Activated CD8-positive, alpha-beta T cell treated with anti-CD3 and anti-CD28 coated beads for 36 hours (primary cell): ENCODE results near the gene RELN. TPM values are rescaled to one million over a fixed set of nuclear protein-coding genes. Genes with fewer than 3 reads are reported as not detected.
A peak's percentile ranks its signal among the peaks of the same experiment; 100 is the strongest.

Source experiments
- ATAC-seq: fragments of 200-7000 bp; cut with Tn5 transposase; one replicate; pipeline ENCODE4 v1.10.0; 2021; ENCODE audit warnings: mild to moderate bottlenecking, moderate library complexity
- CTCF ChIA-PET: fragments of 350-600 bp; sonication (Branson Sonifier 250); formaldehyde crosslinking; loops from one replicate; lab custom pipeline; 2021; ENCODE audit warnings: antibody characterized with exemption; lab: Charles Lee
- POLR2A ChIA-PET: fragments of 350-600 bp; sonication (Branson Sonifier 250); formaldehyde crosslinking; loops from one replicate; lab custom pipeline; 2021; ENCODE audit warnings: antibody characterized with exemption; lab: Charles Lee
- DNase-seq: peaks from one replicate; pipeline ENCODE4 v3.0.0-alpha.2; 2020
- H3K27ac Mint-ChIP-seq: one replicate; pipeline ENCODE4 v1.8.0; 2021; ENCODE audit warnings: mild to moderate bottlenecking, mixed read lengths
- H3K27me3 Mint-ChIP-seq: one replicate; pipeline ENCODE4 v1.8.0; 2021; ENCODE audit warnings: mixed read lengths
- H3K36me3 Mint-ChIP-seq: one replicate; pipeline ENCODE4 v1.8.0; 2021; ENCODE audit warnings: low read depth, mixed read lengths
- H3K4me1 Mint-ChIP-seq: one replicate; pipeline ENCODE4 v1.8.0; 2021; ENCODE audit warnings: low read depth, mixed read lengths
- H3K4me3 Mint-ChIP-seq: one replicate; pipeline ENCODE4 v1.8.0; 2021; ENCODE audit warnings: mild to moderate bottlenecking, moderate library complexity, mixed read lengths
- H3K9me3 Mint-ChIP-seq: one replicate; pipeline ENCODE4 v1.8.0; 2021; ENCODE audit warnings: mixed read lengths
- CTCF ChIP-seq: fragments of 200-600 bp; IDR thresholded peaks from one replicate; pipeline ENCODE4 v1.8.0; 2022; ENCODE audit warnings: antibody characterized with exemption, mild to moderate bottlenecking
- intact Hi-C: fragments of 100-400 bp; cut with micrococcal nuclease; formaldehyde crosslinking; loops from one replicate; pipeline ENCODE4 v1.10.0; 2022
- total RNA-seq, 2 experiments: library from RNA; stranded (reverse); gene quantifications; one replicate each; pipeline ENCODE4 v1.2.3, GENCODE V29; 2021

Gene RELN
- total RNA-seq, 2 experiments from 2014 or later: not detected

GRCh38 chr7:103573479-103574058, 415.9 kb downstream of the RELN start:
- no peaks in the 10 kb centered on the region for H3K36me3 Mint-ChIP-seq
- H3K27me3 Mint-ChIP-seq: peaks cover 7% of the 10 kb centered on the region
- DNase-seq (no peak), ATAC-seq (no peak)
- no peak overlapping the region for H3K4me3 Mint-ChIP-seq
- H3K9me3 Mint-ChIP-seq: no peaks in the 10 kb centered on the region
- intact Hi-C loops: loop anchor here (5.0 kb wide), 1 partner anchor 589 kb away; no protein-coding TSS in a partner anchor
- ChIA-PET CTCF (interaction anchor here (0.6 to 1.7 kb wide), 15 partner anchors 9 to 1345 kb away, joined by 3 to 9 read pairs (median 3); no protein-coding TSS in a partner anchor), POLR2A (no interaction called here)
- H3K4me1 Mint-ChIP-seq: no peaks in the 10 kb centered on the region
- no peak overlapping the region for H3K27ac Mint-ChIP-seq
- peak; percentile 69 for TF ChIP-seq CTCF

GRCh38 chr7:103571586-103571985, 417.9 kb downstream of the RELN start:
- Mint-ChIP-seq H3K4me3 (no peak overlapping the region), H3K27ac (no peak overlapping the region), H3K27me3 (peaks cover 2% of the 10 kb centered on the region), H3K9me3 (no peaks in the 10 kb centered on the region), H3K36me3 (no peaks in the 10 kb centered on the region), H3K4me1 (no peaks in the 10 kb centered on the region)
- intact Hi-C loops: loop anchor here (5.0 kb wide), 1 partner anchor 591 kb away; no protein-coding TSS in a partner anchor
- ATAC-seq (no peak), DNase-seq (no peak)
- no peak for TF ChIP-seq CTCF
- ChIA-PET POLR2A (no interaction called here), CTCF (interaction anchor here (0.6 to 1.2 kb wide), 2 partner anchors 57 to 462 kb away, joined by 3 read pairs; no protein-coding TSS in a partner anchor)

GRCh38 chr7:103569621-103570305, 419.7 kb downstream of the RELN start:
- no peak for TF ChIP-seq CTCF
- H3K4me1 Mint-ChIP-seq: no peaks in the 10 kb centered on the region
- peaks cover 2% of the 10 kb centered on the region for H3K27me3 Mint-ChIP-seq
- no peak for ATAC-seq
- H3K9me3 Mint-ChIP-seq: no peaks in the 10 kb centered on the region
- H3K36me3 Mint-ChIP-seq: no peaks in the 10 kb centered on the region
- no peak for DNase-seq
- POLR2A ChIA-PET: no interaction called here
- no peak overlapping the region for H3K4me3 Mint-ChIP-seq
- CTCF ChIA-PET: interaction anchor here (1.5 kb wide), 1 partner anchor 13 kb away, joined by 3 read pairs; no protein-coding TSS in a partner anchor
- intact Hi-C loops: loop anchor here (5.0 kb wide), 1 partner anchor 593 kb away; no protein-coding TSS in a partner anchor
- no peak overlapping the region for H3K27ac Mint-ChIP-seq

- CTCF ChIA-PET: interaction anchor here (1.0 kb wide), 1 partner anchor 10 kb away, joined by 3 read pairs; no protein-coding TSS in a partner anchor
Observed at GRCh38 chr7:103564416-103564815, 425.0 kb downstream of the RELN start.

More at GRCh38 chr7:103564416-103564815, 425.0 kb downstream of the RELN start:
- Mint-ChIP-seq H3K27ac (no peak overlapping the region), H3K36me3 (no peaks in the 10 kb centered on the region), H3K27me3 (peaks cover 5% of the 10 kb centered on the region), H3K4me3 (no peak overlapping the region), H3K4me1 (no peaks in the 10 kb centered on the region), H3K9me3 (no peaks in the 10 kb centered on the region)
- ATAC-seq (no peak), DNase-seq (no peak)
- no peak for TF ChIP-seq CTCF
- POLR2A ChIA-PET: no interaction called here
- intact Hi-C loops: no loop called here
